ENCODE data around the gene TRIM33. TPM values are rescaled to one million over a fixed set of nuclear protein-coding genes. Genes with fewer than 3 reads are reported as not detected.

The TRIM33 gene
- total RNA-seq, 1 experiment from 2014 or later = 44.5 TPM

DNA sequence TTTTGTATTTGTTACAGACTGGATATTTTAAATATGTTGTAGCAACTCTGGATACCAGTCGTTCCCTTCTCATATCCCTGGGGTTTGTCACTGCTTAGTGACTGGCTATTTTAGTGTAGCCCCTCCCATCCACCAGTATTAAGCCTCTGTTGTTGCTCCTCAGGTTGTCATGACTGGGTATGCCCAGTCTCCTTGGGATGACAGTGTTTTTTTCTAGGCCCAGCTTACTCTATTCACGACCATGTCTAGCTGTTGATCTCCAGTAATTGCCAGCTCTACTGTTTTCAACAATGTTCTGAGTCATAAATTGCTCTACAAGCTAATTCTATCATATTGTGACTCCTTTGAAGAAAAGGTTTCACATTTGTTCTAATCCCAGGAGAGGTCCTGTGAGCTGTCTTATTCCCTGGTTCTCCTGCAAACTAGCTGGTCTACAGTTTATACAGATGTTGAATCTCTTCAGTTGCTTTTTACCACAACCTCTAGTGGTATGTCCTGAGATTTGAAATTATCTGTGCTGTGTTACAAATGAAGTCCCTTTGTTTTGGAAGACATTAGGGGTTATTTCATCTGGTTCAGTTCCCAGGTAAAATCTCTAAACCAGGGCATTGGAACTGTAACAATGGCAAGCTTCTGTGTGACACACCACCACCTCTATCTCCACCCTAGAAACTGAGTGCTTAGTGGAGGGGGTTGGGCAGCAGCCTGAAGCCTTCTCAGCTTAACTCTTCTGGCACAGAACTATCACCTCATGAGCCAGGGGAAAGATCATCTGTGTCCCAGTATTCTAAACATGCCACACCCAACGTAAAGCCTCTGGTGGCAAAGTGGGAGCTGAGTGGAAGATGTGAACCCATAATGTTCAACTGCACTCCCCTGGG, 124.6 kb downstream of the TRIM33 start:
- peaks cover 28% of the 10 kb centered on the region for H3K9me3 Mint-ChIP-seq
- DNase-seq (ENCODE audit: low spot score) = no peak
- TF ChIP-seq, protein P1, sequence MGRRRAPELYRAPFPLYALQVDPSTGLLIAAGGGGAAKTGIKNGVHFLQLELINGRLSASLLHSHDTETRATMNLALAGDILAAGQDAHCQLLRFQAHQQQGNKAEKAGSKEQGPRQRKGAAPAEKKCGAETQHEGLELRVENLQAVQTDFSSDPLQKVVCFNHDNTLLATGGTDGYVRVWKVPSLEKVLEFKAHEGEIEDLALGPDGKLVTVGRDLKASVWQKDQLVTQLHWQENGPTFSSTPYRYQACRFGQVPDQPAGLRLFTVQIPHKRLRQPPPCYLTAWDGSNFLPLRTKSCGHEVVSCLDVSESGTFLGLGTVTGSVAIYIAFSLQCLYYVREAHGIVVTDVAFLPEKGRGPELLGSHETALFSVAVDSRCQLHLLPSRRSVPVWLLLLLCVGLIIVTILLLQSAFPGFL (CRISPR knock-in tag; IDR thresholded peaks at IDR 0.05; ENCODE audit: borderline replicate concordance) = no peak
- peaks cover 10% of the 10 kb centered on the region; the same call in 1 of the 2 replicates for H3K36me3 Mint-ChIP-seq
- peak; percentile 70 for ATAC-seq
- H3K4me3 Mint-ChIP-seq = no peak overlapping the region
- peak overlapping the region; percentile 63; the same call in 1 of the 2 replicates for H3K27ac Mint-ChIP-seq
- H3K4me1 Mint-ChIP-seq = peaks cover 17% of the 10 kb centered on the region
- ChIA-PET POLR2A (interaction anchor here (1.0 kb wide), 1 partner anchor 408 kb away, joined by 3 read pairs; no protein-coding TSS in a partner anchor), CTCF (interaction anchor here (1.0 to 1.9 kb wide), 3 partner anchors 15 to 407 kb away, joined by 3 to 15 read pairs (median 8); partner anchors contain the start of gene OLFML3)
- peaks cover 2% of the 10 kb centered on the region; the same call in 1 of the 2 replicates for H3K27me3 Mint-ChIP-seq (ENCODE audit: low read depth)

DNA sequence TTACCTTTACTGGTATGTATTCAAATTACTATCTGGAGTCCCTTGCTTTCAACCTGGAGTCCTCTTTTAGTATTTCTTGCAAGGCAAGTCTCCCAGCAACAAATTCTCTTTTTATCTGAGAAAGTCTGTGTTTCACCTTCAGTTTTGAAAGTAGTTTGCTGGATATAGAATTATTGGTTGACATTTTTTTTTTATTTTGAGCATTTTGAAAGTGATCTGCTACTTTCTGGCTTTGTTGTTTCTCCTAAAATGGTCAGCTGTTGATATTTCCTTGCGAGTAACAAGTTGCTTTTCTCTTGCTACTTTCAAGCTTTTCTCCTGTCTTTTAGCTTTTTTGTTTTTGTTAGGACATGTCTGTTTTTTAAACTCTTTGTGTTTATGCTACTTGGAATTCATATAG, 126.1 kb downstream of the TRIM33 start:
- H3K27me3 Mint-ChIP-seq (ENCODE audit: low read depth) = peaks cover 2% of the 10 kb centered on the region; the same call in 1 of the 2 replicates
- no peak for ATAC-seq
- H3K4me1 Mint-ChIP-seq = peaks cover 19% of the 10 kb centered on the region
- DNase-seq (ENCODE audit: low spot score) = no peak
- no peak overlapping the region for H3K4me3 Mint-ChIP-seq
- H3K9me3 Mint-ChIP-seq = peaks cover 28% of the 10 kb centered on the region
- no peak overlapping the region for H3K27ac Mint-ChIP-seq
- CTCF ChIA-PET = interaction anchor here (1.2 kb wide), 1 partner anchor 38 kb away, joined by 3 read pairs; no protein-coding TSS in a partner anchor
- TF ChIP-seq FOXP4 (CRISPR knock-in tag; IDR thresholded peaks at IDR 0.05) = no peak
- peaks cover 10% of the 10 kb centered on the region; the same call in 1 of the 2 replicates for H3K36me3 Mint-ChIP-seq
- POLR2A ChIA-PET = no interaction called here

DNA sequence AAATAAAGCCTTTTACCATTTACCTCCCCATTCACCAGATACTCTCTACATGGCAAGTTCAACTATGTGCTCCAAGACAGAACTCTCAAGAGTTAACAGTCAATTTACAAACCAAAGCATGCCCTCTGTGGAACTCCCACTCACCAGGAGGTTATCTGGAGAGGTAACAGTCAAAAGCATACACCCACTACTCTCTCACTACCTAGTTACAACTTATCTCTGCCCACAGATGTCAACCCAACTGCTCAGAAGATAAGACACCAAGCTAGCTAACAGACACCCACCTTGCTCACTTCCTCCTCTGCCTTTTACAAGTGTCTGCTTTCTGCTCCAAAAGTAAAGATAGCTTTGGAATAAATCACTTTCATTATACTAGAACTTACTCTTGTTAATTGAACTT, 131.0 kb downstream of the TRIM33 start:
- CTCF ChIA-PET = interaction anchor here (1.4 kb wide), 1 partner anchor 33 kb away, joined by 3 read pairs; no protein-coding TSS in a partner anchor

More for the DNA sequence above, 131.0 kb downstream of the TRIM33 start:
- POLR2A ChIA-PET = no interaction called here
- H3K27ac Mint-ChIP-seq = no peak overlapping the region
- H3K36me3 Mint-ChIP-seq = peaks cover 37% of the 10 kb centered on the region
- peaks cover 7% of the 10 kb centered on the region for H3K4me1 Mint-ChIP-seq
- ATAC-seq = no peak
- H3K4me3 Mint-ChIP-seq = no peak overlapping the region
- TF ChIP-seq IRF2 (CRISPR knock-in tag; IDR thresholded peaks at IDR 0.05; ENCODE audit: borderline replicate concordance, low read depth) (no peak), OVOL2 (CRISPR knock-in tag; IDR thresholded peaks at IDR 0.05; ENCODE audit: borderline replicate concordance) (no peak), ERG (CRISPR knock-in tag; IDR thresholded peaks at IDR 0.05) (no peak), JUN (CRISPR knock-in tag; IDR thresholded peaks at IDR 0.05) (no peak), ZNF425 (CRISPR knock-in tag; conservative IDR thresholded peaks at IDR 0.05) (no peak), RELA (CRISPR knock-in tag; IDR thresholded peaks at IDR 0.05; ENCODE audit: borderline replicate concordance) (no peak)
- TF ChIP-seq, protein P2, sequence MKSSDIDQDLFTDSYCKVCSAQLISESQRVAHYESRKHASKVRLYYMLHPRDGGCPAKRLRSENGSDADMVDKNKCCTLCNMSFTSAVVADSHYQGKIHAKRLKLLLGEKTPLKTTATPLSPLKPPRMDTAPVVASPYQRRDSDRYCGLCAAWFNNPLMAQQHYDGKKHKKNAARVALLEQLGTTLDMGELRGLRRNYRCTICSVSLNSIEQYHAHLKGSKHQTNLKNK (CRISPR knock-in tag; IDR thresholded peaks at IDR 0.05) = no peak
- peaks cover 2% of the 10 kb centered on the region for H3K27me3 Mint-ChIP-seq (ENCODE audit: low read depth)
- peaks cover 55% of the 10 kb centered on the region for H3K9me3 Mint-ChIP-seq
- DNase-seq (ENCODE audit: low spot score) = no peak
